Activated T-cell treated with anti-CD3 and anti-CD28 coated beads for 48 hours (primary cell): ENCODE data around the gene KDM2A.

Source experiments
- DNase-seq: peaks from one replicate; pipeline ENCODE4 v3.0.0-alpha.2; 2020; ENCODE audit warnings: low read depth

KDM2A gene

GRCh38 chr11:67118801-67119584 is at the start of gene KDM2A:
Gene KDM2A, plus strand, starts transcription at chr11:67119263. Its CDS starts 2,054 bp downstream, at chr11:67121317.
- peak; percentile 99 for DNase-seq

DNA sequence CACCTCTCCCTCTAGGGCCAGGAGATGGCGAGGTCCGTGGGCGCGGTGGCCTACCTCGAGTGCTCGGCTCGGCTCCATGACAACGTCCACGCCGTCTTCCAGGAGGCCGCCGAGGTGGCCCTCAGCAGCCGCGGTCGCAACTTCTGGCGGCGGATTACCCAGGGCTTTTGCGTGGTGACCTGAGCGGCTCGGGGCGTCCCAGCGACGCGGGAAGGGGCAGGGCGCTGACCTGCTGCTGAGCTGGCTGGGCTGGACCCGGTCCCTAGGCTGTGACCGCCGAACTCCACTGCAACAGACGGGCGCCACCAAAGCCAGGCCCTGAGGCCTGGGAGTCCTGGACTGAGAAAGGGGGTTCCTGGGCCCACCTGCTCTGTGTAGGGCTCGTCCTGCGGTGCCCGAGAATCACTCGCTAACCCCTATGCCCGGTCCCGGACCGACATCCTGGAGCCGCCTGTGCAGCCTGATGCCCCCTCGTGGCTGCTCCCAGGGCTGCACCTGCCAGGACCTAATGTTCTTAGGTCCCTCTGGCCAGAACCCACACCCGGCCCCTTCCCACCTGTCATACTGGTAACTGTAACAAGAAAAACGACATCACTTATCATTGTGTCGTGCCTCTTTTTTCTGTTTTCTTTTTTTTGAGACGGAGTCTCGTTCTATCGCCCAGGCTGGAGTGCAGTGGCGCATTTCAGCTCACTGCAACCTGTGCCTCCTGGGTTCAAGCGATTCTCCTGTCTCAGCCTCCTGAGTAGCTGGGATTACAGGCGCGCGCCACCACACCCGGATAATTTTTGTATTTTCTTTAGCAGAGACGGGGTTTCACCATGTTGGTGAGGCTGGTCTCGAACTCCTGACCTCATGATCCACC is 47.4 kb upstream of the KDM2A start:
- DNase-seq = peak; percentile 77

DNA sequence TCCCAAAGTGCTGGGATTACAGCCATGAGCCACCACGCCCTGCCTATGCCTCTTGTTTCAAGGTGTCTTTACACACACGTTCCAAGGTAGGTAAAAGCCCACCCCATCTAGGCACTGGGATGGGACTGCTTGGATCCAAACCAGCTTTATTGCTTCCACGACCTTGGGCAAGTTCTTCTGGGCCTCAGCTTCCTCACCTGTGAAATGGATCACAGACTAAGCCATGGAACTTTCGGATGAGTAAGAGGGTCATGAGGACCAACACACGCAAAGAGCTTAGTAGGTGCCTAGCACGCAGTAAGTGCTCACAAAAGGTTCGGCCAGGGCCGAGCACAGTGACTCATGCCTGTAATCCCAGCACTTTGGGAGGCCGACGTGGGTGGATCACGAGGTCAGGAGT is 46.8 kb upstream of the KDM2A start:
- DNase-seq = no peak

- no peak for DNase-seq
Observed at GRCh38 chr11:67073908-67074307, 45.2 kb upstream of the KDM2A start.

DNA sequence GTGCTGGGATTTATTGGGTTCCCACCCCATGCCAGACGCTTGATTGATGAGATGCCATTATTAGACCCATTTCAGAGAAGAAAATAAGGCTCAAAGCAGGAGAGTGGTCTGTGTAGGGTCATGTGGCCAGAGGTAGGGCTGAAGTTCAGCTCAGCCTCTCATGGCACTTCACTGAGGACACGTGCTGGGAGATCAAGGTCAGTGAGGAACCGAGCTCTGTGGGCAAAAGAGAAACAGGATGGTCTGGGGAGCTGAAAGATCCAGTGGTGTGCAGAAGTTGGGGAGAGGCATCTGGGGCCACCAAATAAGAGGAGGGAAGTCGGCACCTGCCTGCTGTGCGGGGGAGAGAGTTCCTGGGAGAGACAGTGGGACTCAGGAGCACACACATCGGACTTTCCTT is 42.9 kb upstream of the KDM2A start:
- no peak for DNase-seq

DNA sequence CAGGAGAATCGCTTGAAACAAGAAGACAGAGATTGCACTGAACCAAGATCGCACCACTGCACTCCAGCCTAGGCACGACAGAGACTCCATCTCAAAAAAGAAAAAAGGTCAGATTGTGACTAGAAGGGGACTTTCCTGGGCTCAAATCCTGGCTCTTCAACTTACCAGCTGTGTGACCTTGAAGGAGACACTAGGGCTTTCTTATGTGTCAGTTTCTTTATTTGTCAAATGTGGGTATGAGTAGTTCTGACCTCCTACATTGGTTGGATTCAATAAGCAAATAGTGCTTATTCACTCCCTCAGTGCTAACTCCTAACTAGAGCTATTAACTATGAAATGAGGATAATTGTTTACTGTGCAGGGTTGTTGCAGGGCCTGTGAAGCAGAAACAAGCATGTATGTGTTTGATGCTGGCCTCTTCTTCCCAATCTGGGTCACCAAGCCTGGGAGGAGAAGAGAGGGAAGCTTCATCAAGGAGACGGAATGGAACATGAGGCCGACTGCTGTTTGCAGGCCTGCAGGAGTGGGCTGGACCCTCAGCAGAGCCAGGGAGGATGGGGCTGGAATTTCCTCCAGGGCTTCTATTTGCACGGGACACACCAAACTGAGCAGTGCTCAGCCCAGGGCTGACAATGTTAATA is 39.9 kb upstream of the KDM2A start:
- DNase-seq = no peak

DNA sequence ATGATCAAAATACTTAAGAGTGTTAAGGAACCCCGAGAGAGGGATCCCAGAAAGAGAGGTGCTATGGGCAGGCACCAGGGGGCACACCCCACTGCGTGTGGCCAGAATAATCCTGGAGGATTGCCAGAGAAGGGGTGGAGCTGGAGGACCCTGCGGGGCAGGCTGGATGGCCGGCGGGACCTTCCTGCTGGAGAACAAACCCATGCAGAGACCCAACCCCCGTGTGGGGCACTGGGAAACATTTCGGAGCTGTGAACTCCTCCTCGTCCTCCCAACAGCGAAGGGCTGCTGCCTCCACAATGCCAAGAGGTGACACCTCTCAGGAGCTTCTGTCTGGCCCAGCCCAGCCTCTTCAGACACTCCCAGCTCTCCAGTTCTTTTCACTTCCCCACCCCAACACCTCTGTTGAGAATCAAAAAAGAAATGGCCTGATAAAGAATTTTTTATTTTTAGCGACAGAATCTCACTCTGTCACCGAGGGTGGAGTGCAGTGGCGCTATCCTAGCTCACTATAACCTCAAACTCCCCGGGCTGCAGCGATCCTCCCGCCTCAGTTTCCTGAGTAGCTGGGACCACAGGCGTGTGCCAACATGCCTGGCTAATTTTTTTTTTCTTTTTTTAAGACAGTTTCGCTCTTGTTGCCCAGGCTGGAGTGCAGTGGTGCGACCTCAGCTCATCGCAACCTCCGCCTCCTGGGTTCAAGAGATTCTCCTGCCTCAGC is 36.8 kb upstream of the KDM2A start:
- DNase-seq = no peak

- no peak for DNase-seq
Observed at GRCh38 chr11:67083786-67084366, 35.2 kb upstream of the KDM2A start.

GRCh38 chr11:67085617-67086016 is 33.4 kb upstream of the KDM2A start:
- no peak for DNase-seq

DNA sequence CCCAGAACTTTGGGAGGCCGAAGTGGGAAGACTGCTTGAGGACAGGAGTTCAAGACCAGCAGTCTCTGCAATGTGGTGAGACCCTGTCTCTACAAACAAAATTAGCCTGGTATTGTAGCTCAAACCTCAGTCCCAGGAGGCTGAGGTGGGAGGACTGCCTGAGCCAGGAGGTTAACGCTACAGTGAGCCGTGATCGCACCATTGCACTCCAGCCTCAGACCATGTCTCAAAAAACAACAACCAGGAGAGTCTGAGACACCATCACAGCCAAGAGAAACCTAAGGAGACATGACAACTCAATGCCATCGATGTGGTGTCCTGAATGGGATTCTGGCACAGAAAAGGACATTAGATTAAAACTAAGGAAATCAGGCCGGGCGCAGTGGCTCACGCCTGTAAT is 28.3 kb upstream of the KDM2A start:
- no peak for DNase-seq

DNA sequence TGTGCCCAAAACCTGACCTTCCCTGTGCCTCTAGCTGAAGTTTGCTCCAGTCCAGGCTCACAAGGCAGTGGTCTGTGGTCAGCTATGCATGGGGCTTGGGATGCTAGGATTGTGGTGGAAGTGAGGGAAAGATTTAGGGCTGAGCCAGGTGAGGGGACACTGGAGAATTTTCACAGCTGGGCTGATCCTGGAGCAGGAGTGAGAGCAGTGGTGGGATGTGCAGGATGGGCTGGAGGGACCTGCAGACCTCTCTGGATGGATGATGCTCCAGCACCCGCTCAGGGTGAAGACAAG is 23.9 kb upstream of the KDM2A start:
- DNase-seq = no peak

GRCh38 chr11:67098799-67099429 is 20.1 kb upstream of the KDM2A start:
- no peak for DNase-seq

DNA sequence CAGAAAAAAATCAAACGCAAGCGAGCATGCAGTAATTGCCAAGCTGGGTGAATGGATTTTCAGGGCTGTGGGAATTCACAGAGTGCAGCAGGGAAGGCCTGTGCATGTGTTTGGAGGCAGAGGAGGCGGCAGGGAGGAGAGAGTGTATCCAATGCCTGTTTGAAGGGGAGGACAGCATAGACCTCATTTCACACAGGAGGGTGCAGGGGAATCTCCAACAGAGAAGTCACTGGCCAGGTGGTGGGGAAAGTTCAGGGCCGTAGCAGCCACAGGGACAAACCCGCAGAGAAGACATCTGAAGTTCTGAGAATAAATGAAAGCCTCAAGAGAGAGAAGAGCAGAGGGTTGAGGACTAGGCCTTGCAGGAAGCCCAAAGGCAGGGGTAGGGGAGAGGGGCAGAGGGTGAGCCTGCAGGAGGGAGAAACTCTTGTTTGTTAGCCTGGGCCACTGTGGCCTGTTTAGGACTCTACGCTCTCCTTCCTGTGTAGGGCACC is 19.2 kb upstream of the KDM2A start:
- no peak for DNase-seq

- DNase-seq = no peak
Observed at GRCh38 chr11:67102664-67103063, 16.4 kb upstream of the KDM2A start.

DNA sequence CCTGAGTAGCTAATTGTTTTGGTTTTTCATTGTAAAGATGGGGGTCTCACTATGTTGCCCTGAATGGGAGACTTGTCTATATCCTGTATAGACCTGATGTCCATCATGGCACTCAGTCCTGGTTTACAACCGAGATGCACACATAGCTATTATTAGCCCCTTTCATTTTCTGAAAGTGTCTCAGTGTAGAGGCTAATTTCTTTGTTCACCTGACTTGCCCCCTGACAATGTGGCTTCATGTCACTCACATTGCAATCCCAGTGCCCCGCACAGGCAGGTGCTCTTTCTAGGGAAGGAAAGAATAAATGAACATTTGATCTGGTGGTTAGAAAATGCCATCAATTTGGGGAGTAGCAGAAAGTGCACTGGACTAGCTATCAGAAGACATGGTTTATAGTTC is 13.1 kb upstream of the KDM2A start:
- no peak for DNase-seq

DNA sequence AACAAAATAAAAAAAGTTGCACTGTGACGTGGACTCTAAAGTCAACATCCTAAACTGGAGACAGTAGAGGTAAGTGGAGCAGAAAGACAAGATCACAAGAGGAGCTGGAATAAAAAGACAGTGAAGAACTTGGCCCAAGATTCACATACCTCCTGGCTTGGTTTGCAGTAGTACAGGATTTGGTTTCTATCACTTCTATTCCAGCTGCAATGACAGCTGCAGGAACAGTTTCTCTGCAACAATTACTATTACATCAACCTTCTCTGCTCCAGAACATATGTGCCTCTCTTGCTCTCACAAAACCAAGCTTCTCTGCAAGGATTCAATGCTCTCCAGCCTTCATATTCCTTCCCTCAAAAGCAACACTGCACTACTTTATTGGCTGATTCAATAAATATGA is 7.8 kb upstream of the KDM2A start:
- DNase-seq = no peak

GRCh38 chr11:67113231-67113721 is 5.8 kb upstream of the KDM2A start:
- DNase-seq = no peak

GRCh38 chr11:67114275-67114896 is 4.7 kb upstream of the KDM2A start:
- no peak for DNase-seq

DNA sequence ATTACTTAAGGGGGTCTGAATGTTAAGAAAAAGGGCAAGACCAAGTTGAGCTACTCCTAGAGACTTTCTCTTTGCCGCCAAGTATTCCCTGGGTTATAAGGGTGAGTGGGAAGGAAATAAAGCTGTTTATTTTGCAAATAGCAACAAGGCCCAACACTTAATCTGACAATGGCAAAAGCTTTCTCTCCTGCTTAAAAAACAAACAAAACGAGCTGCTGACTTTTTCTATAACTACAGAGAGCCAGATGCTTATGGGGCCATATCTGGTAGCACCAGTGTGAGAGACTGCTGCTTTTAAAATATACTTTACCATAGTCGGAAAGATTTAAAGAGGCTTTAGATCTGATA is 2.3 kb upstream of the KDM2A start:
- DNase-seq = no peak

GRCh38 chr11:67117176-67117575 is 1.9 kb upstream of the KDM2A start:
- DNase-seq = no peak

- peak; percentile 41 for DNase-seq
Observed at GRCh38 chr11:67117672-67118180, 1.3 kb upstream of the KDM2A start.
